HCT116 (cell line): Measurements from ENCODE around the gene KLHL25. TPM values are rescaled to one million over a fixed set of nuclear protein-coding genes. Genes with fewer than 3 reads are reported as not detected.

ENCODE experiments used
- ATAC-seq: fragments of 200-7000 bp; cut with Tn5 transposase; 2 replicates; pipeline ENCODE4 v1.9.1; 2020; ENCODE audit warnings: mild to moderate bottlenecking, moderate library complexity
- BruUV-seq: library from RNA; stranded (reverse); fragments of 400-500 nt; replicated peaks from 2 replicates; lab custom pipeline; 2021; lab: Mats Ljungman, UMichigan
- CTCF ChIA-PET: fragments of 300-600 bp; sonication (Branson Sonifier 250); formaldehyde crosslinking; loops from one replicate; lab custom pipeline; 2021; ENCODE audit warnings: antibody characterized with exemption; lab: Charles Lee
- POLR2A ChIA-PET: fragments of 300-600, 350-600 bp; sonication (Branson Sonifier 250); formaldehyde crosslinking; loops from one replicate; lab custom pipeline; 2021; ENCODE audit warnings: antibody characterized with exemption; lab: Charles Lee
- RAD21 ChIA-PET, 2 experiments: fragments of 300-600 bp; sonication (Branson Sonifier 250); formaldehyde crosslinking; loops; one replicate each; lab custom pipeline; 2023; ENCODE audit warnings: low total read pairs in 2 of 2; ENCODE audit not compliant: uncharacterized antibody in 2 of 2, unreplicated experiment in 2 of 2, low non-redundant PET in 1 of 2; lab: Charles Lee
- DNase-seq: peaks from one replicate; pipeline ENCODE4 v3.0.0-alpha.2; 2010; ENCODE audit warnings: low read depth, low spot score
- H2AFZ ChIP-seq: fragments of 200-600 bp; shearing (Covaris generic), sonication (generic); 2 replicates; pipeline ENCODE4 v1.6.1; 2017; ENCODE audit warnings: low read depth, mixed run types, mixed read lengths, antibody characterized with exemption, low read length; ENCODE audit not compliant: poor library complexity, severe bottlenecking
- H3K27ac ChIP-seq: 2 replicates; pipeline ENCODE4 v1.5.1; 2012; ENCODE audit warnings: low read depth, low read length
- H3K27me3 ChIP-seq: fragments of 200-600 bp; sonication (generic); 2 replicates; pipeline ENCODE4 v1.6.1; 2016; ENCODE audit warnings: mixed run types, low read length, mixed read lengths; ENCODE audit not compliant: insufficient read depth
- H3K36me3 ChIP-seq, 2 experiments: fragments of 200-500 bp in 1 of 2; fragments of 200-600 bp in 1 of 2; sonication (Bioruptor generic) in 1 of 2; sonication (generic) in 1 of 2; 2 replicates each; pipeline versions ENCODE4 v1.5.1 to v1.6.1; 2014 to 2016; ENCODE audit warnings: low read length in 2 of 2, inconsistent platforms in 1 of 2, mixed read lengths in 1 of 2, mixed run types in 1 of 2; ENCODE audit not compliant: insufficient read depth in 2 of 2, control insufficient read depth in 1 of 2
- H3K4me1 ChIP-seq, 2 experiments: fragments of 200-600 bp in 1 of 2; sonication (generic) in 1 of 2; 2 replicates each; pipeline versions ENCODE4 v1.5.1 to v1.6.1; 2012 to 2017; ENCODE audit warnings: low read length in 2 of 2, inconsistent platforms in 1 of 2, mild to moderate bottlenecking in 1 of 2, mixed read lengths in 1 of 2, mixed run types in 1 of 2, moderate library complexity in 1 of 2; ENCODE audit not compliant: insufficient read depth in 2 of 2, control insufficient read depth in 1 of 2
- H3K4me2 ChIP-seq: fragments of 200-600 bp; sonication (generic); 2 replicates; pipeline ENCODE4 v1.6.1; 2017; ENCODE audit warnings: mixed run types, low read length, mixed read lengths
- H3K4me3 ChIP-seq, 2 experiments: fragments of 200-600 bp in 1 of 2; sonication (generic) in 1 of 2; replicated peaks in 1 of 2; 2 replicates each; pipeline ENCODE4 v1.5.1; 2011 to 2016; ENCODE audit warnings: low read length in 2 of 2, control low read depth in 1 of 2, low read depth in 1 of 2, mild to moderate bottlenecking in 1 of 2, mixed read lengths in 1 of 2, mixed run types in 1 of 2
- H3K79me2 ChIP-seq: fragments of 200-600 bp; sonication (generic); 2 replicates; pipeline ENCODE4 v1.6.1; 2017; ENCODE audit warnings: mild to moderate bottlenecking, mixed run types, low read length, moderate library complexity, mixed read lengths; ENCODE audit not compliant: insufficient read depth
- H3K9ac ChIP-seq: fragments of 200-600 bp; sonication (generic); 2 replicates; pipeline ENCODE4 v1.6.1; 2016; ENCODE audit warnings: low read length, mixed read lengths
- H3K9me2 ChIP-seq: fragments of 200-600 bp; sonication (generic), shearing (Covaris generic); 2 replicates; pipeline ENCODE4 v1.6.1; 2017; ENCODE audit warnings: mixed run types, mild to moderate bottlenecking, moderate library complexity; ENCODE audit not compliant: insufficient read depth
- H3K9me3 ChIP-seq, 2 experiments: fragments of 200-500 bp in 1 of 2; fragments of 200-600 bp in 1 of 2; sonication (Bioruptor generic) in 1 of 2; sonication (generic) in 1 of 2; 2 replicates each; pipeline ENCODE4 v1.6.1; 2014 to 2017; ENCODE audit warnings: low read length in 2 of 2, mixed read lengths in 2 of 2, inconsistent platforms in 1 of 2, low read depth in 1 of 2, mild to moderate bottlenecking in 1 of 2, mixed run types in 1 of 2, moderate library complexity in 1 of 2; ENCODE audit not compliant: control insufficient read depth in 1 of 2, insufficient read depth in 1 of 2
- H4K20me1 ChIP-seq: fragments of 200-600 bp; sonication (generic), shearing (Covaris generic); 2 replicates; pipeline ENCODE4 v1.6.1; 2017; ENCODE audit warnings: mixed run types, mild to moderate bottlenecking, moderate library complexity; ENCODE audit not compliant: insufficient read depth
- CBX3 ChIP-seq: IDR thresholded peaks from 2 replicates; pipeline ENCODE4 v1.6.1; 2012; ENCODE audit warnings: low read depth
- CEBPB ChIP-seq: IDR thresholded peaks from 2 replicates; pipeline ENCODE4 v1.6.1; 2012; ENCODE audit warnings: low read depth
- ELF1 ChIP-seq: IDR thresholded peaks from 2 replicates; pipeline ENCODE4 v1.6.1; 2012; ENCODE audit warnings: low read depth, borderline replicate concordance
- EZH2phosphoT487 ChIP-seq: fragments of 200-600 bp; IDR thresholded peaks from 2 replicates; pipeline ENCODE4 v1.6.1; 2018; ENCODE audit warnings: antibody characterized with exemption, borderline replicate concordance
- FOSL1 ChIP-seq: IDR thresholded peaks from 2 replicates; pipeline ENCODE4 v1.6.1; 2012; ENCODE audit warnings: low read depth
- MAX ChIP-seq: IDR thresholded peaks from 2 replicates; pipeline ENCODE4 v1.6.1; 2012
- REST ChIP-seq: IDR thresholded peaks from 2 replicates; pipeline ENCODE4 v1.6.1; 2012; ENCODE audit warnings: low read depth
- SP1 ChIP-seq: IDR thresholded peaks from 2 replicates; pipeline ENCODE4 v1.6.1; 2012; ENCODE audit warnings: low read depth
- SRF ChIP-seq: IDR thresholded peaks from 2 replicates; pipeline ENCODE4 v1.6.1; 2012; ENCODE audit warnings: low read depth
- TCF7L2 ChIP-seq: IDR thresholded peaks from 2 replicates; pipeline ENCODE4 v1.7.0; 2011; ENCODE audit warnings: borderline replicate concordance, inconsistent platforms; ENCODE audit not compliant: insufficient read depth, insufficient read length; ENCODE audit errors: extremely low read depth
- ZNF274 ChIP-seq: fragments of 200-500 bp; sonication (Bioruptor generic); IDR thresholded peaks from 2 replicates; pipeline ENCODE4 v1.6.1; 2014; ENCODE audit warnings: mild to moderate bottlenecking, low read depth, low read length, inconsistent platforms
- intact Hi-C: fragments of 100-400 bp; cut with micrococcal nuclease; formaldehyde crosslinking; loops from 2 replicates; pipeline ENCODE4 v1.10.0; 2022
- total RNA-seq: library from RNA; stranded (reverse); gene quantifications from one replicate; pipeline ENCODE4 v1.2.1, GENCODE V29; 2021; ENCODE audit not compliant: unreplicated experiment

The KLHL25 gene
- total RNA-seq, 1 experiment from 2014 or later, result 5.3 TPM

- TF ChIP-seq TCF7L2, result no peak
- no peak for TF ChIP-seq CBX3
- no peak for TF ChIP-seq ZNF274
- TF ChIP-seq REST, result no peak
- no peak for TF ChIP-seq MAX
- TF ChIP-seq SRF, result no peak
- no peak for TF ChIP-seq EZH2phosphoT487
- TF ChIP-seq ELF1, result no peak
- no peak for TF ChIP-seq FOSL1
- TF ChIP-seq SP1, result no peak
- TF ChIP-seq, all 23 proteins: peak for 0
Observed at GRCh38 chr15:85753791-85754452, 40.8 kb downstream of the KLHL25 start (continued).

- no peak for DNase-seq
- H3K4me2 ChIP-seq, result no peak overlapping the region
- ChIA-PET RAD21 (no interaction called here), CTCF (no interaction called here), POLR2A (no interaction called here)
- H3K4me1 ChIP-seq, result no peaks in the 10 kb centered on the region
- no peak overlapping the region for H2AFZ ChIP-seq
- no peak overlapping the region for H3K27ac ChIP-seq
- H3K36me3 ChIP-seq, result no peaks in the 10 kb centered on the region; a peak in 1 of 4 replicates
- ATAC-seq, result no peak
- no peak overlapping the region for H3K4me3 ChIP-seq
- no peak for TF ChIP-seq SRF
- no peak for TF ChIP-seq ELF1
- no peak for TF ChIP-seq CEBPB
- TF ChIP-seq CBX3, result no peak
- H4K20me1 ChIP-seq, result no peaks in the 10 kb centered on the region
- no peaks in the 10 kb centered on the region for H3K79me2 ChIP-seq
- H3K27me3 ChIP-seq, result no peaks in the 10 kb centered on the region
- H3K9me2 ChIP-seq, result no peaks in the 10 kb centered on the region
- no TSS peak for BruUV-seq
- no peak overlapping the region for H3K9ac ChIP-seq
- H3K9me3 ChIP-seq, result no peaks in the 10 kb centered on the region
- intact Hi-C loops, result no loop called here
Observed at GRCh38 chr15:85753261-85753660, 41.5 kb downstream of the KLHL25 start.
